Mesendoderm (in vitro differentiated cells): Measurements from ENCODE around the gene TSHZ2.

Source experiments
- DNase-seq: peaks from one replicate; pipeline ENCODE4 v3.0.0; 2013
- H2AK5ac ChIP-seq: 2 replicates; pipeline ENCODE4 v1.6.1; 2013; ENCODE audit warnings: low read length, inconsistent platforms
- H2BK120ac ChIP-seq: 2 replicates; pipeline ENCODE4 v1.6.1; 2013; ENCODE audit warnings: low read depth, mild to moderate bottlenecking, low read length, moderate library complexity, mixed read lengths
- H2BK15ac ChIP-seq: replicated peaks from 2 replicates; pipeline ENCODE4 v1.6.1; 2013; ENCODE audit warnings: low read depth, mild to moderate bottlenecking, moderate library complexity
- H2BK5ac ChIP-seq: 2 replicates; pipeline ENCODE4 v1.6.1; 2013; ENCODE audit warnings: low read length, inconsistent platforms
- H3K18ac ChIP-seq: 2 replicates; pipeline ENCODE4 v1.6.1; 2013; ENCODE audit warnings: mild to moderate bottlenecking, low read length, mixed read lengths
- H3K23ac ChIP-seq: one replicate; pipeline ENCODE4 v1.6.1; 2013; ENCODE audit warnings: low read length
- H3K27ac ChIP-seq: 2 replicates; pipeline ENCODE4 v1.5.1; 2013; ENCODE audit warnings: low read depth, mild to moderate bottlenecking, inconsistent platforms, low read length, moderate library complexity
- H3K27me3 ChIP-seq: 2 replicates; pipeline ENCODE4 v1.6.1; 2013; ENCODE audit warnings: low read length, control low read depth, mild to moderate bottlenecking, inconsistent platforms; ENCODE audit not compliant: insufficient read depth, poor library complexity
- H3K36me3 ChIP-seq: 2 replicates; pipeline ENCODE4 v1.6.1; 2013; ENCODE audit warnings: low read length, inconsistent platforms; ENCODE audit not compliant: control insufficient read depth, insufficient read depth
- H3K4ac ChIP-seq: one replicate; pipeline ENCODE4 v1.6.1; 2013; ENCODE audit warnings: low read depth, mild to moderate bottlenecking, low read length, moderate library complexity
- H3K4me1 ChIP-seq: 2 replicates; pipeline ENCODE4 v1.6.1; 2013; ENCODE audit warnings: low read depth, low read length, inconsistent platforms; ENCODE audit not compliant: control insufficient read depth
- H3K4me2 ChIP-seq: 2 replicates; pipeline ENCODE4 v1.6.1; 2013; ENCODE audit warnings: low read length
- H3K4me3 ChIP-seq: 2 replicates; pipeline ENCODE4 v1.5.1; 2013; ENCODE audit warnings: mild to moderate bottlenecking, low read length
- H3K56ac ChIP-seq: one replicate; pipeline ENCODE4 v1.6.1; 2013; ENCODE audit warnings: low read length
- H3K79me1 ChIP-seq: 2 replicates; pipeline ENCODE4 v1.6.1; 2013; ENCODE audit warnings: low read length, inconsistent platforms
- H3K79me2 ChIP-seq: 2 replicates; pipeline ENCODE4 v1.6.1; 2013; ENCODE audit warnings: mild to moderate bottlenecking, low read length; ENCODE audit not compliant: control insufficient read depth, insufficient read depth
- H3K9ac ChIP-seq: 2 replicates; pipeline ENCODE4 v1.6.1; 2013; ENCODE audit warnings: low read length, inconsistent platforms
- H4K5ac ChIP-seq: one replicate; pipeline ENCODE4 v1.6.1; 2013; ENCODE audit warnings: low read length
- H4K8ac ChIP-seq: one replicate; pipeline ENCODE4 v1.6.1; 2013; ENCODE audit warnings: low read depth, mild to moderate bottlenecking, control low read depth, low read length, moderate library complexity
- WGBS: extraction: QIAGEN DNeasy Blood & Tissue Kit; methylation state at CpG from one replicate; pipeline ENCODE4 v1.1.7; 2013; ENCODE audit warnings: low lambda C conversion rate, missing lambda C conversion rate; ENCODE audit not compliant: insufficient coverage; ENCODE audit errors: extremely low coverage; 5-methylcytosine and 5-hydroxymethylcytosine counted together

The TSHZ2 gene

GRCh38 chr20:53044296-53044695, 72.1 kb downstream of the TSHZ2 start:
- Histone ChIP-seq H3K79me1 (no peaks in the 10 kb centered on the region), H3K4me3 (no peak overlapping the region), H3K79me2 (no peaks in the 10 kb centered on the region), H3K9ac (no peak overlapping the region), H2BK15ac (no peak overlapping the region), H2BK5ac (no peak overlapping the region), H3K18ac (no peak overlapping the region), H3K4ac (no peak overlapping the region), H2AK5ac (no peak overlapping the region), H4K8ac (no peak overlapping the region), H3K27me3 (no peaks in the 10 kb centered on the region), H4K5ac (no peak overlapping the region), H3K36me3 (no peaks in the 10 kb centered on the region), H3K27ac (no peak overlapping the region), H3K56ac (no peak overlapping the region), H3K4me1 (no peaks in the 10 kb centered on the region), H3K23ac (no peak overlapping the region), H2BK120ac (no peak overlapping the region), H3K4me2 (no peak overlapping the region)
- no peak for DNase-seq
- WGBS = no CpG with 5 or more reads among the region's 5 CpGs

GRCh38 chr20:53045941-53046340, 73.8 kb downstream of the TSHZ2 start:
- no peak overlapping the region for H2BK5ac ChIP-seq
- H3K36me3 ChIP-seq = no peaks in the 10 kb centered on the region
- no peak overlapping the region for H2AK5ac ChIP-seq
- H3K4me3 ChIP-seq = no peak overlapping the region
- no peaks in the 10 kb centered on the region for H3K79me1 ChIP-seq
- no peaks in the 10 kb centered on the region for H3K4me1 ChIP-seq
- H3K23ac ChIP-seq = no peak overlapping the region
- no peak overlapping the region for H3K56ac ChIP-seq
- H3K27ac ChIP-seq = no peak overlapping the region
- H3K4ac ChIP-seq = no peak overlapping the region
- WGBS = no CpG with 5 or more reads among the region's 7 CpGs
- H3K79me2 ChIP-seq = no peaks in the 10 kb centered on the region
- no peaks in the 10 kb centered on the region for H3K27me3 ChIP-seq
- no peak overlapping the region for H2BK15ac ChIP-seq
- H3K18ac ChIP-seq = no peak overlapping the region
- H3K9ac ChIP-seq = no peak overlapping the region
- DNase-seq = no peak
- H3K4me2 ChIP-seq = no peak overlapping the region
- H4K8ac ChIP-seq = no peak overlapping the region
- H2BK120ac ChIP-seq = no peak overlapping the region
- H4K5ac ChIP-seq = no peak overlapping the region

GRCh38 chr20:53047203-53047602, 75.0 kb downstream of the TSHZ2 start:
- no peak overlapping the region for H2BK120ac ChIP-seq
- no peak overlapping the region for H3K4ac ChIP-seq
- no peak overlapping the region for H2BK15ac ChIP-seq
- H2AK5ac ChIP-seq = no peak overlapping the region
- H3K27me3 ChIP-seq = no peaks in the 10 kb centered on the region
- H3K79me2 ChIP-seq = no peaks in the 10 kb centered on the region
- no peak overlapping the region for H3K4me2 ChIP-seq
- no peak overlapping the region for H3K27ac ChIP-seq
- no peaks in the 10 kb centered on the region for H3K36me3 ChIP-seq
- no peak overlapping the region for H3K23ac ChIP-seq
- no peaks in the 10 kb centered on the region for H3K79me1 ChIP-seq
- H3K4me1 ChIP-seq = no peaks in the 10 kb centered on the region
- no peak overlapping the region for H2BK5ac ChIP-seq
- no peak overlapping the region for H4K8ac ChIP-seq
- no CpG with 5 or more reads among the region's 2 CpGs for WGBS
- no peak overlapping the region for H3K18ac ChIP-seq
- DNase-seq = no peak
- H3K9ac ChIP-seq = no peak overlapping the region
- H3K56ac ChIP-seq = no peak overlapping the region
- no peak overlapping the region for H3K4me3 ChIP-seq
- H4K5ac ChIP-seq = no peak overlapping the region

- Histone ChIP-seq H3K27ac (no peak overlapping the region), H3K4me1 (no peaks in the 10 kb centered on the region), H3K27me3 (no peaks in the 10 kb centered on the region), H2BK15ac (no peak overlapping the region), H3K56ac (no peak overlapping the region), H2BK5ac (no peak overlapping the region), H2AK5ac (no peak overlapping the region), H4K5ac (no peak overlapping the region), H3K18ac (no peak overlapping the region), H3K4me3 (no peak overlapping the region), H3K79me1 (no peaks in the 10 kb centered on the region), H3K4me2 (no peak overlapping the region), H2BK120ac (no peak overlapping the region), H3K23ac (no peak overlapping the region), H4K8ac (no peak overlapping the region), H3K79me2 (no peaks in the 10 kb centered on the region), H3K9ac (no peak overlapping the region), H3K36me3 (no peaks in the 10 kb centered on the region), H3K4ac (no peak overlapping the region)
- no peak for DNase-seq
- no CpG with 5 or more reads among the region's 7 CpGs for WGBS
Observed at GRCh38 chr20:53048387-53048786, 76.2 kb downstream of the TSHZ2 start.

- no peak for DNase-seq
- H3K27me3 ChIP-seq = no peaks in the 10 kb centered on the region
- no CpG with 5 or more reads among the region's 6 CpGs for WGBS
- no peak overlapping the region for H2BK120ac ChIP-seq
- H2BK15ac ChIP-seq = no peak overlapping the region
- H3K79me2 ChIP-seq = no peaks in the 10 kb centered on the region
- no peak overlapping the region for H4K5ac ChIP-seq
- no peak overlapping the region for H4K8ac ChIP-seq
- no peak overlapping the region for H2AK5ac ChIP-seq
- H3K4me1 ChIP-seq = no peaks in the 10 kb centered on the region
- no peak overlapping the region for H3K9ac ChIP-seq
- H3K18ac ChIP-seq = no peak overlapping the region
- H3K4me2 ChIP-seq = no peak overlapping the region
- no peak overlapping the region for H3K27ac ChIP-seq
- H3K4me3 ChIP-seq = no peak overlapping the region
- no peaks in the 10 kb centered on the region for H3K79me1 ChIP-seq
- no peak overlapping the region for H2BK5ac ChIP-seq
- H3K23ac ChIP-seq = no peak overlapping the region
- H3K36me3 ChIP-seq = no peaks in the 10 kb centered on the region
- H3K4ac ChIP-seq = no peak overlapping the region
- H3K56ac ChIP-seq = no peak overlapping the region
Observed at GRCh38 chr20:53050338-53050737, 78.2 kb downstream of the TSHZ2 start.

GRCh38 chr20:53052380-53052779, 80.2 kb downstream of the TSHZ2 start:
- Histone ChIP-seq H2BK120ac (no peak overlapping the region), H3K18ac (no peak overlapping the region), H3K27me3 (no peaks in the 10 kb centered on the region), H3K36me3 (no peaks in the 10 kb centered on the region), H4K5ac (no peak overlapping the region), H2BK5ac (no peak overlapping the region), H3K4me3 (no peak overlapping the region), H3K23ac (no peak overlapping the region), H2BK15ac (no peak overlapping the region), H3K4me1 (no peaks in the 10 kb centered on the region), H3K27ac (no peak overlapping the region), H3K9ac (no peak overlapping the region), H3K79me2 (no peaks in the 10 kb centered on the region), H3K4me2 (no peak overlapping the region), H3K4ac (no peak overlapping the region), H4K8ac (no peak overlapping the region), H3K56ac (no peak overlapping the region), H2AK5ac (no peak overlapping the region), H3K79me1 (no peaks in the 10 kb centered on the region)
- DNase-seq = no peak
- WGBS = no CpG with 5 or more reads among the region's 5 CpGs
